ENCODE measurements around the gene SPRED1. TPM values are rescaled to one million over a fixed set of nuclear protein-coding genes. Genes with fewer than 3 reads are reported as not detected.

The SPRED1 gene
- total and polyA plus RNA-seq, 10 of the 15 experiments (the other 5 are each of a cell fraction or from before 2014, with no cell fraction given) = 0.08 to 2.6 (median 0.22) TPM

- Histone ChIP-seq H3K27me3 (replicated peaks in 1 of 2; ENCODE audit: control insufficient read depth in 2 of 2, insufficient read depth in 2 of 2, low read length in 1 of 2) (no peaks in the 10 kb centered on the region), H3K79me2 (ENCODE audit: control insufficient read depth, insufficient read depth, low read length) (no peaks in the 10 kb centered on the region), H2AFZ (ENCODE audit: control insufficient read depth, low read depth, low read length) (no peak overlapping the region), H3K27ac (ENCODE audit: control insufficient read depth, insufficient read depth) (no peak overlapping the region), H3K36me3 (ENCODE audit: control insufficient read depth in 2 of 2, insufficient read depth in 2 of 2, low read length in 1 of 2) (no peaks in the 10 kb centered on the region), H3K4me1 (ENCODE audit: control insufficient read depth, insufficient read depth, low read length) (no peaks in the 10 kb centered on the region), H4K20me1 (ENCODE audit: control insufficient read depth, insufficient read depth) (no peaks in the 10 kb centered on the region), H3K4me2 (ENCODE audit: control insufficient read depth, insufficient read depth) (no peak overlapping the region), H3K4me3 (no peak overlapping the region), H3K9me3 (replicated peaks; ENCODE audit: control insufficient read depth, insufficient read depth, low read length) (no peaks in the 10 kb centered on the region), H3K9ac (ENCODE audit: control insufficient read depth, insufficient read depth, low read length) (no peak overlapping the region)
- no peak for FAIRE-seq
- ChIA-PET SMC1A (ENCODE audit: uncharacterized antibody, unreplicated experiment) (interaction anchor here (1.2 kb wide), 1 partner anchor 26 kb away, joined by 3 read pairs; no protein-coding TSS in a partner anchor), RAD21 (ENCODE audit: unreplicated experiment) (interaction anchor here (1.1 kb wide), 1 partner anchor 26 kb away, joined by 4 read pairs; no protein-coding TSS in a partner anchor), POLR2A (no interaction called here), CTCF (interaction anchor here (1.1 kb wide), 1 partner anchor 10 kb away, joined by 3 read pairs; no protein-coding TSS in a partner anchor)
- ATAC-seq = no peak
- TF ChIP-seq KLF5 (IDR thresholded peaks at IDR 0.05; ENCODE audit: partially characterized antibody) (no peak), PAX8 (IDR thresholded peaks at IDR 0.05) (no peak), CEBPB (IDR thresholded peaks at IDR 0.05; ENCODE audit: borderline replicate concordance in 1 of 2, low read depth in 2 of 2, low read length in 2 of 2) (no peak), SREBF1 (IDR thresholded peaks at IDR 0.05; ENCODE audit: low read length) (no peak), BACH1 (IDR thresholded peaks at IDR 0.05; ENCODE audit: borderline replicate concordance) (no peak), POLR2AphosphoS5 (IDR thresholded peaks at IDR 0.05; ENCODE audit: low read length) (no peak), POU2F2 (IDR thresholded peaks at IDR 0.05; ENCODE audit: borderline replicate concordance, low read depth, low read length) (no peak), FOXK2 (IDR thresholded peaks at IDR 0.05) (no peak), SP1 (IDR thresholded peaks at IDR 0.05; ENCODE audit: low read depth, low read length) (no peak), JUND (IDR thresholded peaks at IDR 0.05; ENCODE audit: low read depth, low read length) (no peak), BMI1 (IDR thresholded peaks at IDR 0.05; ENCODE audit: borderline replicate concordance) (no peak), SUPT20H (IDR thresholded peaks at IDR 0.05; ENCODE audit: borderline replicate concordance, control insufficient read depth, low read depth, low read length) (no peak), ATF7 (IDR thresholded peaks at IDR 0.05; ENCODE audit: low read depth) (no peak), MXI1 (IDR thresholded peaks at IDR 0.05; ENCODE audit: low read depth, low read length) (no peak)
- TF ChIP-seq, protein P1, sequence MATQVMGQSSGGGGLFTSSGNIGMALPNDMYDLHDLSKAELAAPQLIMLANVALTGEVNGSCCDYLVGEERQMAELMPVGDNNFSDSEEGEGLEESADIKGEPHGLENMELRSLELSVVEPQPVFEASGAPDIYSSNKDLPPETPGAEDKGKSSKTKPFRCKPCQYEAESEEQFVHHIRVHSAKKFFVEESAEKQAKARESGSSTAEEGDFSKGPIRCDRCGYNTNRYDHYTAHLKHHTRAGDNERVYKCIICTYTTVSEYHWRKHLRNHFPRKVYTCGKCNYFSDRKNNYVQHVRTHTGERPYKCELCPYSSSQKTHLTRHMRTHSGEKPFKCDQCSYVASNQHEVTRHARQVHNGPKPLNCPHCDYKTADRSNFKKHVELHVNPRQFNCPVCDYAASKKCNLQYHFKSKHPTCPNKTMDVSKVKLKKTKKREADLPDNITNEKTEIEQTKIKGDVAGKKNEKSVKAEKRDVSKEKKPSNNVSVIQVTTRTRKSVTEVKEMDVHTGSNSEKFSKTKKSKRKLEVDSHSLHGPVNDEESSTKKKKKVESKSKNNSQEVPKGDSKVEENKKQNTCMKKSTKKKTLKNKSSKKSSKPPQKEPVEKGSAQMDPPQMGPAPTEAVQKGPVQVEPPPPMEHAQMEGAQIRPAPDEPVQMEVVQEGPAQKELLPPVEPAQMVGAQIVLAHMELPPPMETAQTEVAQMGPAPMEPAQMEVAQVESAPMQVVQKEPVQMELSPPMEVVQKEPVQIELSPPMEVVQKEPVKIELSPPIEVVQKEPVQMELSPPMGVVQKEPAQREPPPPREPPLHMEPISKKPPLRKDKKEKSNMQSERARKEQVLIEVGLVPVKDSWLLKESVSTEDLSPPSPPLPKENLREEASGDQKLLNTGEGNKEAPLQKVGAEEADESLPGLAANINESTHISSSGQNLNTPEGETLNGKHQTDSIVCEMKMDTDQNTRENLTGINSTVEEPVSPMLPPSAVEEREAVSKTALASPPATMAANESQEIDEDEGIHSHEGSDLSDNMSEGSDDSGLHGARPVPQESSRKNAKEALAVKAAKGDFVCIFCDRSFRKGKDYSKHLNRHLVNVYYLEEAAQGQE (IDR thresholded peaks at IDR 0.05; ENCODE audit: low read depth, low read length) = no peak
- TF ChIP-seq, protein P2, sequence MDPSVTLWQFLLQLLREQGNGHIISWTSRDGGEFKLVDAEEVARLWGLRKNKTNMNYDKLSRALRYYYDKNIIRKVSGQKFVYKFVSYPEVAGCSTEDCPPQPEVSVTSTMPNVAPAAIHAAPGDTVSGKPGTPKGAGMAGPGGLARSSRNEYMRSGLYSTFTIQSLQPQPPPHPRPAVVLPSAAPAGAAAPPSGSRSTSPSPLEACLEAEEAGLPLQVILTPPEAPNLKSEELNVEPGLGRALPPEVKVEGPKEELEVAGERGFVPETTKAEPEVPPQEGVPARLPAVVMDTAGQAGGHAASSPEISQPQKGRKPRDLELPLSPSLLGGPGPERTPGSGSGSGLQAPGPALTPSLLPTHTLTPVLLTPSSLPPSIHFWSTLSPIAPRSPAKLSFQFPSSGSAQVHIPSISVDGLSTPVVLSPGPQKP (IDR thresholded peaks at IDR 0.05; ENCODE audit: low read depth, low read length) = no peak
- no TSS peak for BruUV-seq (replicated peaks)
- DNase-seq (ENCODE audit: low read depth, low spot score) = no peak
- 49% methylated on average over 2 of the region's 2 CpGs for WGBS (ENCODE audit: insufficient coverage, insufficient replicate concordance, low lambda C conversion rate, missing lambda C conversion rate)
- in situ Hi-C loops (cut with MboI) = no loop called here
- intact Hi-C loops (cut with micrococcal nuclease; ENCODE audit: unreplicated experiment) = loop anchor here (5.0 kb wide), 1 partner anchor 41 kb away; no protein-coding TSS in a partner anchor
Observed at GRCh38 chr15:38316311-38316710, 63.7 kb downstream of the SPRED1 start.
